ENCODE results near the gene OBSCN.

The OBSCN gene

DNA sequence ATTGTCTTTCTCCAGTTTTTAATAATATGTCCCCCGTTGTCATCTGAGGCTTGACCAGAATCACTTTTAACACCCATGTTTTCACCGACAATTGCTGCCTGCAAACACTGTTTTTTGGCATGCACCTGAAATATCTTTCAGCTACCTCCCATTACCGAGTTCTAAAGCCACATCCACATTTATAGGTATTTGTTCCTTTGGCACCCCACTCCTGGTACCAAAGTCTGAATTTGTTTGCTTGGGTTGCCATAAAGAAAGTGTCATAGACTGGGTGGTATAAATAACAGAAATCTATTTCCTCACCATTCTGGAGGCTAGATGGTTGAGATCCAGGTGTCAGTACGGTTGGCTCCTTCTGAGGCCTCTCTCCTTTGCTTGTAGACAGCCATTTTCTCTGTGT is 94.2 kb downstream of the OBSCN start:
- TF ChIP-seq TAF1 (IDR thresholded peaks at IDR 0.05; ENCODE audit: borderline replicate concordance, insufficient read depth, low read length) (no peak), FOXP2 (optimal IDR thresholded peaks at IDR 0.05; ENCODE audit: borderline replicate concordance, extremely low read depth, extremely low read length, insufficient read depth) (no peak), REST (IDR thresholded peaks at IDR 0.05; ENCODE audit: insufficient read depth in 1 of 2, low read depth in 2 of 2, low read length in 2 of 2) (no peak), SIN3A (IDR thresholded peaks at IDR 0.05; ENCODE audit: borderline replicate concordance, insufficient read depth, low read length) (no peak), POLR2AphosphoS5 (IDR thresholded peaks at IDR 0.05; ENCODE audit: low read depth, low read length) (no peak)

- no peak for TF ChIP-seq TAF1 (IDR thresholded peaks at IDR 0.05; ENCODE audit: borderline replicate concordance, insufficient read depth, low read length)
- no peak for TF ChIP-seq REST (IDR thresholded peaks at IDR 0.05; ENCODE audit: insufficient read depth in 1 of 2, low read depth in 2 of 2, low read length in 2 of 2)
- TF ChIP-seq SIN3A (IDR thresholded peaks at IDR 0.05; ENCODE audit: borderline replicate concordance, insufficient read depth, low read length): no peak
- no peak for TF ChIP-seq POLR2AphosphoS5 (IDR thresholded peaks at IDR 0.05; ENCODE audit: low read depth, low read length)
- TF ChIP-seq FOXP2 (optimal IDR thresholded peaks at IDR 0.05; ENCODE audit: borderline replicate concordance, extremely low read depth, extremely low read length, insufficient read depth): no peak
These were observed 95.8 kb downstream of the OBSCN start for GRCh38 chr1:228303596-228303995.

- TF ChIP-seq POLR2AphosphoS5 (IDR thresholded peaks at IDR 0.05; ENCODE audit: low read depth, low read length): no peak
- TF ChIP-seq FOXP2 (optimal IDR thresholded peaks at IDR 0.05; ENCODE audit: borderline replicate concordance, extremely low read depth, extremely low read length, insufficient read depth): no peak
- TF ChIP-seq REST (IDR thresholded peaks at IDR 0.05; ENCODE audit: insufficient read depth in 1 of 2, low read depth in 2 of 2, low read length in 2 of 2): no peak
- TF ChIP-seq SIN3A (IDR thresholded peaks at IDR 0.05; ENCODE audit: borderline replicate concordance, insufficient read depth, low read length): no peak
- no peak for TF ChIP-seq TAF1 (IDR thresholded peaks at IDR 0.05; ENCODE audit: borderline replicate concordance, insufficient read depth, low read length)
These were observed 96.4 kb downstream of the OBSCN start for GRCh38 chr1:228304225-228304624.

DNA sequence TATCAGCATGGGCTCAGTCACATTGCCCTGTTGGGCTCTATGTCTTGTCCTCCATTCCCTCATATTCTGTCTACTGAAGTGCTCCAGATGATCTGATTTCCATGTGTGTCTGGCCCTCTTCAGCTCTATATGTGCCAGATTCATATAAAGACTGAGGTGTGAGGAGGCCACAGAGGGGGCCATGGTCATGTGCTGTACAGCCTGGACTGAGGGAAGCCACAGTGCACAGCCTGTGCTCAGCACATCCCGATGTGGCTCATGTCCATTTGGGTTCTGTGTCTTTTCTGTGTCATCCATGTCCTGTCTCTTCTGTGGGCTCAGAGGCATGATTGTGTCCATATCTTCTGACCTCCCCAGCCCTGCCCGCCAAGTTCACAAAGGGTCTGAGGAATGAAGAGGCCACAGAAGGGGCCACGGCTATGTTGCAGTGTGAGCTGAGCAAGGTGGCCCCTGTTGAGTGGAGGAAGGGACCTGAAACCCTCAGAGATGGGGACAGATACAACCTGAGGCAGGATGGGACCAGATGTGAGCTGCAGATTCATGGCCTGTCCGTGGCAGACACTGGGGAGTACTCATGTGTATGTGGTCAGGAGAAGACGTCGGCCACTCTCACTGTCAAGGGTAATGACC is 97.0 kb downstream of the OBSCN start:
- TF ChIP-seq SIN3A (IDR thresholded peaks at IDR 0.05; ENCODE audit: borderline replicate concordance, insufficient read depth, low read length) (no peak), TAF1 (IDR thresholded peaks at IDR 0.05; ENCODE audit: borderline replicate concordance, insufficient read depth, low read length) (no peak), POLR2AphosphoS5 (IDR thresholded peaks at IDR 0.05; ENCODE audit: low read depth, low read length) (no peak), FOXP2 (optimal IDR thresholded peaks at IDR 0.05; ENCODE audit: borderline replicate concordance, extremely low read depth, extremely low read length, insufficient read depth) (no peak)

DNA sequence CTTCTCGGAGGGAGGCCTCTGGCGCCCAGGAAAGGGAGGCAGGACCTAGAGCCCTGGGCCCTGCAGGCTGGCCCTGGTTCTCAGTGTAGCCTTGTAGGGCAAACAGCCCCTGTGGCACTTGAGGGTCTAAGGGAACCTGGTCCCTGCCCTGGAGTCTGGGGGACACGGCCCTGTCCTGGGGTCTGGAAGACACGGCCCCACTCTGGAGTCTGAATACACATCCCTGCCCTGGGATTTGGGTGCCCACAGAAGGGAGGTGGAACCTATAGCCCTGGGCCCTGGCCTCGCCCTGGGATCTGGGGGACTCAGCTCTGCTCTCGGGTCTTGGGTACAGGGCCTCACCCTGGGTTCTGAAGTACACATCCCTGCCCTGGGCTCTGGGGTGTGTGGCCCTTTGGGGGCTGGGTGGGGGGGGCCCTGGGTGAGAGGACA is 97.9 kb downstream of the OBSCN start:
- TF ChIP-seq FOXP2 (optimal IDR thresholded peaks at IDR 0.05; ENCODE audit: borderline replicate concordance, extremely low read depth, extremely low read length, insufficient read depth) (no peak), TAF1 (IDR thresholded peaks at IDR 0.05; ENCODE audit: borderline replicate concordance, insufficient read depth, low read length) (no peak), REST (IDR thresholded peaks at IDR 0.05; ENCODE audit: insufficient read depth in 1 of 2, low read depth in 2 of 2, low read length in 2 of 2) (no peak), SIN3A (IDR thresholded peaks at IDR 0.05; ENCODE audit: borderline replicate concordance, insufficient read depth, low read length) (no peak), POLR2AphosphoS5 (IDR thresholded peaks at IDR 0.05; ENCODE audit: low read depth, low read length) (no peak)
